COLO829 (cell line): Measurements from ENCODE around the gene FHOD3.
"Not testable (repeated sequence)": the region's sequence is repeated elsewhere in the genome, so short reads cannot be mapped to it uniquely, and the experiment has no call there.

Source experiments
- DNase-seq: peaks from one replicate; pipeline ENCODE4 v3.0.0; 2012; ENCODE audit warnings: low spot score

Gene FHOD3

GRCh38 chr18:36451454-36452251 is 154.1 kb downstream of the FHOD3 start:
- no peak for DNase-seq

- DNase-seq = no peak
Observed at GRCh38 chr18:36454245-36454644, 156.7 kb downstream of the FHOD3 start.

GRCh38 chr18:36454848-36455458 is 157.4 kb downstream of the FHOD3 start:
- DNase-seq = no peak

- DNase-seq = no peak
Observed at GRCh38 chr18:36455931-36456330, 158.4 kb downstream of the FHOD3 start.

GRCh38 chr18:36456622-36457021 is 159.1 kb downstream of the FHOD3 start:
- DNase-seq = no peak

GRCh38 chr18:36457683-36458082 is 160.2 kb downstream of the FHOD3 start:
- no peak for DNase-seq

- DNase-seq = no peak
Observed at GRCh38 chr18:36458306-36458705, 160.8 kb downstream of the FHOD3 start.

GRCh38 chr18:36459203-36459602 is 161.7 kb downstream of the FHOD3 start:
- no peak for DNase-seq

- no peak for DNase-seq
Observed at GRCh38 chr18:36459786-36460185, 162.3 kb downstream of the FHOD3 start.

GRCh38 chr18:36460324-36460850 is 162.9 kb downstream of the FHOD3 start:
- no peak for DNase-seq

GRCh38 chr18:36460854-36461253 is 163.3 kb downstream of the FHOD3 start:
- DNase-seq = no peak

- no peak for DNase-seq
Observed at GRCh38 chr18:36461551-36461987, 164.1 kb downstream of the FHOD3 start.

GRCh38 chr18:36463516-36463915 is 166.0 kb downstream of the FHOD3 start:
- not testable (repeated sequence) for DNase-seq

- DNase-seq = no peak
Observed at GRCh38 chr18:36464126-36464651, 166.7 kb downstream of the FHOD3 start.

GRCh38 chr18:36465276-36465675 is 167.8 kb downstream of the FHOD3 start:
- DNase-seq = no peak

- DNase-seq = no peak
Observed at GRCh38 chr18:36465970-36466369, 168.5 kb downstream of the FHOD3 start.

- DNase-seq = no peak
Observed at GRCh38 chr18:36467614-36468013, 170.1 kb downstream of the FHOD3 start.

GRCh38 chr18:36468161-36468560 is 170.6 kb downstream of the FHOD3 start:
- DNase-seq = no peak

- no peak for DNase-seq
Observed at GRCh38 chr18:36469461-36469860, 171.9 kb downstream of the FHOD3 start.

- DNase-seq = no peak
Observed at GRCh38 chr18:36470896-36471295, 173.4 kb downstream of the FHOD3 start.

GRCh38 chr18:36471393-36471792 is 173.9 kb downstream of the FHOD3 start:
- peak; percentile 53 for DNase-seq

GRCh38 chr18:36476433-36476832 is 178.9 kb downstream of the FHOD3 start:
- DNase-seq = no peak

GRCh38 chr18:36477776-36478175 is 180.3 kb downstream of the FHOD3 start:
- DNase-seq = no peak
